Smooth muscle cell (in vitro differentiated cells): Measurements from ENCODE around the gene MRPS31. TPM values are rescaled to one million over a fixed set of nuclear protein-coding genes. Genes with fewer than 3 reads are reported as not detected.
A peak's percentile ranks its signal among the peaks of the same experiment; 100 is the strongest.

Experiments used
- DNase-seq: peaks from one replicate; lab custom pipeline; 2025; ENCODE audit not compliant: unreplicated experiment; lab: John Stamatoyannopoulos, UW
- H2AFZ ChIP-seq: fragments of 200-600 bp; sonication (generic); 2 replicates; pipeline ENCODE4 v1.6.0; 2016; ENCODE audit warnings: antibody characterized with exemption, low read depth, mild to moderate bottlenecking
- H3F3A ChIP-seq: fragments of 200-600 bp; sonication (generic); 2 replicates; pipeline ENCODE4 v1.6.0; 2017; ENCODE audit warnings: antibody characterized with exemption, low read depth
- H3K27ac ChIP-seq: fragments of 200-600 bp; sonication (generic); 2 replicates; pipeline ENCODE4 v1.5.1; 2016; ENCODE audit warnings: low read depth, mild to moderate bottlenecking
- H3K27me3 ChIP-seq: fragments of 200-600 bp; sonication (generic); 2 replicates; pipeline ENCODE4 v1.6.1; 2016; ENCODE audit warnings: low read depth, mild to moderate bottlenecking
- H3K36me3 ChIP-seq: fragments of 200-600 bp; sonication (generic); 2 replicates; pipeline ENCODE4 v1.5.1; 2016; ENCODE audit warnings: low read depth
- H3K4me1 ChIP-seq: fragments of 200-600 bp; sonication (generic); 2 replicates; pipeline ENCODE4 v1.5.1; 2016; ENCODE audit warnings: low read depth
- H3K4me2 ChIP-seq: fragments of 200-600 bp; sonication (generic); 2 replicates; pipeline ENCODE4 v1.6.0; 2016; ENCODE audit warnings: mild to moderate bottlenecking
- H3K4me3 ChIP-seq: fragments of 200-600 bp; sonication (generic); 2 replicates; pipeline ENCODE4 v1.5.1; 2016; ENCODE audit warnings: mild to moderate bottlenecking
- H3K79me2 ChIP-seq: fragments of 200-600 bp; sonication (generic); 2 replicates; pipeline ENCODE4 v1.6.0; 2016; ENCODE audit warnings: low read depth, mild to moderate bottlenecking
- H3K9ac ChIP-seq: fragments of 200-600 bp; sonication (generic); 2 replicates; pipeline ENCODE4 v1.6.0; 2016; ENCODE audit warnings: low read depth
- H3K9me3 ChIP-seq: fragments of 200-600 bp; sonication (generic); replicated peaks from 2 replicates; pipeline ENCODE4 v1.5.1; 2016; ENCODE audit warnings: low read depth
- H4K20me1 ChIP-seq: fragments of 200-600 bp; sonication (generic); 2 replicates; pipeline ENCODE4 v1.6.0; 2016; ENCODE audit warnings: low read depth
- CTCF ChIP-seq: fragments of 200-600 bp; sonication (generic); IDR thresholded peaks from 2 replicates; pipeline ENCODE4 v1.5.1; 2017; ENCODE audit warnings: borderline replicate concordance, mild to moderate bottlenecking, antibody characterized with exemption; ENCODE audit not compliant: insufficient read depth, poor library complexity, severe bottlenecking
- WGBS: methylation state at CpG from one replicate; pipeline ENCODE4 v1.1.7; 2016; ENCODE audit warnings: low lambda C conversion rate; 5-methylcytosine and 5-hydroxymethylcytosine counted together
- polyA plus RNA-seq: library from polyadenylated mRNA; unstranded; fragments of >200 nt; fragmentation: Nextera tagmentation; extraction: Ambion mirVana; gene quantifications from 2 replicates; pipeline ENCODE4 v1.2.1, GENCODE V29; 2016
- total RNA-seq: library from RNA; depleted of rRNA; stranded (reverse); fragments of >200 nt; gene quantifications from 2 replicates; pipeline ENCODE4 v1.2.3, GENCODE V29; 2014

MRPS31 gene
- total and polyA plus RNA-seq, 2 experiments from 2014 or later: 23.9 to 34.9 TPM

- H3K79me2 ChIP-seq: no peaks in the 10 kb centered on the region
- peak overlapping the region; percentile 30 for H3K4me3 ChIP-seq
- H3K9ac ChIP-seq: no peak overlapping the region
- H4K20me1 ChIP-seq: no peaks in the 10 kb centered on the region
- no peak for DNase-seq
- H3K4me1 ChIP-seq: no peaks in the 10 kb centered on the region
- H3K27me3 ChIP-seq: no peaks in the 10 kb centered on the region
- 47% methylated on average over 11 of the region's 11 CpGs for WGBS
- H2AFZ ChIP-seq: peak overlapping the region; percentile 73
- peak overlapping the region; percentile 79 for H3K4me2 ChIP-seq
- no peaks in the 10 kb centered on the region for H3K36me3 ChIP-seq
- H3F3A ChIP-seq: no peaks in the 10 kb centered on the region
- peak; percentile 74 for TF ChIP-seq CTCF
- no peak overlapping the region for H3K27ac ChIP-seq
- no peaks in the 10 kb centered on the region for H3K9me3 ChIP-seq
Observed at GRCh38 chr13:40682449-40683240, 88.3 kb downstream of the MRPS31 start.

GRCh38 chr13:40681341-40682146 is 89.4 kb downstream of the MRPS31 start:
- Histone ChIP-seq H3K27me3 (no peaks in the 10 kb centered on the region), H3K9ac (no peak overlapping the region), H3K4me1 (no peaks in the 10 kb centered on the region), H3K4me2 (no peak overlapping the region), H3K27ac (no peak overlapping the region), H3K79me2 (no peaks in the 10 kb centered on the region), H3K36me3 (no peaks in the 10 kb centered on the region), H2AFZ (no peak overlapping the region), H3F3A (no peaks in the 10 kb centered on the region), H4K20me1 (no peaks in the 10 kb centered on the region), H3K9me3 (no peaks in the 10 kb centered on the region), H3K4me3 (no peak overlapping the region)
- WGBS: 54% methylated on average over 7 of the region's 7 CpGs
- TF ChIP-seq CTCF: no peak
- no peak for DNase-seq

- Histone ChIP-seq H3K79me2 (no peaks in the 10 kb centered on the region), H4K20me1 (no peaks in the 10 kb centered on the region), H3K9ac (no peak overlapping the region), H3K4me2 (no peak overlapping the region), H3F3A (no peaks in the 10 kb centered on the region), H3K9me3 (no peaks in the 10 kb centered on the region), H3K27ac (no peak overlapping the region), H3K4me1 (no peaks in the 10 kb centered on the region), H2AFZ (no peak overlapping the region), H3K4me3 (no peak overlapping the region), H3K27me3 (no peaks in the 10 kb centered on the region), H3K36me3 (no peaks in the 10 kb centered on the region)
- DNase-seq: no peak
- WGBS: 44% methylated on average over 7 of the region's 7 CpGs
- no peak for TF ChIP-seq CTCF
Observed at GRCh38 chr13:40680659-40681323, 90.2 kb downstream of the MRPS31 start.
